Stimulated activated CD4-positive, alpha-beta T cell treated with anti-CD3 and anti-CD28 coated beads, Interleukin-12 subunit alpha, Interleukin-12 subunit beta, amount 100 ng/mL, for 48 hours (primary cell): ENCODE data around the gene SULT1C3.
"Not testable (repeated sequence)": the region's sequence is repeated elsewhere in the genome, so short reads cannot be mapped to it uniquely, and the experiment has no call there.

Experiments used
- DNase-seq, 3 donors: peaks; one replicate each; pipeline ENCODE4 v3.0.0-alpha.2; 2020; ENCODE audit warnings: low read depth in 2 of 3, low spot score in 1 of 3

The SULT1C3 gene

DNA sequence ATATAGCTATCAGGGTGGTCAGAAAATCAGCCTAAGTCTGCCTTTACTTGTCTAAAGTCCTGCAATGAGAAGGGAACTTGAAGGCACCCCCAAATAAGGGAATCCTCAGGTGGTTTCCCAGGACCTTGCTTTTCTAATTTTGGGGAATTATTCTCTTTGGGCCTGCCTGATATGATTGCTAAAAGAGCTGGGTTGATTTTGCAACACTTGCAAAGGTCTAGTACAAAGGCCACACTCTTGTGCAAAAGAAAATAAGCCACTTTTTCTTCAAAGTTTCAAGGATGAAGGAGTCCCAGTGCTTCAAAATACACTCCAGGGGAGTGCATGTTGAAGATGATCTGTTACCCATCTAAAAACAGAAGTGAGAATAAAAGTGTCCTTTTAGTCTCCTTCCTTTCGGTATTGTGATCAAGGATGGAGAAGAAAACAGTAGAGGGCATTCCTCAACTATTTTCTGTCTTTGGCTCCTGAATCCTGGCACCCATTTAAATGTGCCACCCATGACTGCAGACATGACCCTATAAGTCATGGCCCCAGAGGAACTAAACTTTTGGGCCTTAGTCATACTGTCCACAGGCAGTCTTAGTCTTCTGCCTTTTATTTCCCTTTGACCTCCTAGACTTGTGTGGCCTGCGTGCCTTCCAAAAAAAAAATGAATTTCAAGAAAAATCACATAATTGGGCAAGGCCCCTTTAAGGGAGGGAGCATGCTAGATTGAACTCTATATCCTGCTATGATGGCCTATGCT lies 5.1 kb downstream of the SULT1C3 start:
- DNase-seq = no peak

DNA sequence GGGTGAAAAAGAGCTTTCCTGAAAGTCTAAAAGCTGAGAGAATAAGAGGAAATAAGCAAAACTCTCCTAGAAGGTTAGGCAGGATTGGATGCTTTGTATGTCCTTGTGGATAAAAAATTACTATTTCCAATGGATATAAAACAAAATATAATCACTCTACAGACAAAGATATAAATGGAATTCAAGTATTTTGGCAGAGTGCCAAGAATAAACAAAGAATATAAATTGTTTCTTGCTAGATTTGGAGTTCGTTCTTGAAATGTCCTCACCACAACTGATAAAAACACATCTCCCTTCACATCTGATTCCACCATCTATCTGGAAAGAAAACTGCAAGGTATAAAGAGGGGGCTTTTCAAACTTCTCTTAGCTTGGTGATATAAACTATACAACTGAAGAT lies 13.3 kb downstream of the SULT1C3 start:
- DNase-seq = no peak

DNA sequence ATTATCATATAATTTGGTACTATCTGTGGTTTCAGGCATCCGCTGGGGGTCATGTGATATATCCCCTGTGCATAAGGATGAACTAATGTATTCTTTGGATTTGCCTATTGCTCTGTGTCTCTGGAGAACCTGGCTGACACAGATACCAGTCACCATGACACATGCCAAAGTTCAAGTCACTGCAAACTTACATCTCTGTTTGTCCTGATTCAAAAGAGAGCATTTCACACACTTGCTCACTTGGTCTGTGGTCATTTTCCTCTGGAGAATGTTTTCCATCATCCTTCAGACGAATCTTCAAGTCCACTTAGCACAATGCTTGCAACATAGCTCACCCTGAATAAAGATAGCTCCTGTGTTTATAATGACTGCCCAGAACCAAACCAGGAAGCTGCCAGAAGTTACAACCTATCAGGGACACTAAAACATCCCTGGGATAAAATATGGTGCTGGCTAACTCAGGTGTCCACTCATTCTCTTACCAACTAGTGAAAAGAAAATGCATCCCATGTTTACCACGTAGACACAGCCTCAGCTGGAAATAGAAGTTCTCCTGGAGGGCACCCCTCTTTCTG lies 18.1 kb downstream of the SULT1C3 start:
- DNase-seq = no peak

DNA sequence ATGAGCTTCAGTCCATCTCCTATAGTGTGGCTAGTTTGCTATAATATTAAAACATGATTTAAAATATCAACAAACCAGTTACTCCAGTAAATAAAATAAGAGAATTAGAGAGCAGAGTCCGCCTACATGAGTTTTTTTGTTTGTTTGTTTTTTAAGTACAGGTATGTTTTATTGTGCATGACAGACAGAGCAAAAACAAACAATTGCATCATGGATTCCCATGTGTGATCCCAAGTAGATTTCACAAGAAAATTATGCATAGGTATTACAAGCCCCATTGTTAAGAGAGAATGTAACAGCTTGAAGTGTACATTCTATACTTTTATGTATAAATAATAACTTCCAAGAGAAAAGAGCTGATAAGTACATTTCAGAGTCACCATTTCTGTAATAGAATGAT lies 21.0 kb downstream of the SULT1C3 start:
- no peak for DNase-seq

DNA sequence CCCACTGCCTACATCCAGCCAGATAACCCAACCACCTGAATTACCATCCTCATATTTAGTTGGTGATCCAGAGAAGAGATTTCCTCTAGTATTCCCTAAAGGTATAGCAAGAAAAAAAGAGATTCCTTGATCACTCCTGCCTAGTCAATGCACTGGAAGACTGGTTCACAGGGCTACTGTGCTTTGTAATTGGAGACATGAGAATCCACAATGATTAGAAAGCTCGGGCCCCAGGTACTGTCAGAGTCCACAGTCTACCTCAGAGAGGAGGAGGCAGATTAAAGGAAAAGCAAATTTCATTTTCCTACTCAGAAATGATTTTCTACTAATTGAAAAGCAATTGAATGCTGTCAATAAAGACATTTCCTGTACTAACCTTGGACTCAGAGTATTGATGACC lies 22.3 kb downstream of the SULT1C3 start:
- DNase-seq = no peak

DNA sequence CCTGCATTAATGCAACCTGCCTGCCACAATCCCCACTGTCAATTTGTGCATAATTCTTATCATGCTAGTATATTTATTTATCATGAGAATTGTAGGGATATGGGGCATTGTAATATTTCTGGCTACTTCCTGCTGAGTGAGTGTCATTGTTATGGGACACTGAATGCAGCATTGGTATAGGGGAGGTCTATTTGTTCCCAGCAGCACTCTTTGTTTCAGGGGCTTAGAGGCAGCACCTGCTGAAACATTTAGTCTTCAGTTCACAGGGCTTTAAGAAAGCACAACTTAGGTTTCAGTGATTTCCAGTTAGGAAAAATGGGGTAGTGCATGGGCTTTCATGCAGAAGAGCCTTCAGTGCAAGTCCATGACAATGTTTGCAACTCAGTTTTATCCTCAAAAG lies 23.6 kb downstream of the SULT1C3 start:
- DNase-seq = no peak

DNA sequence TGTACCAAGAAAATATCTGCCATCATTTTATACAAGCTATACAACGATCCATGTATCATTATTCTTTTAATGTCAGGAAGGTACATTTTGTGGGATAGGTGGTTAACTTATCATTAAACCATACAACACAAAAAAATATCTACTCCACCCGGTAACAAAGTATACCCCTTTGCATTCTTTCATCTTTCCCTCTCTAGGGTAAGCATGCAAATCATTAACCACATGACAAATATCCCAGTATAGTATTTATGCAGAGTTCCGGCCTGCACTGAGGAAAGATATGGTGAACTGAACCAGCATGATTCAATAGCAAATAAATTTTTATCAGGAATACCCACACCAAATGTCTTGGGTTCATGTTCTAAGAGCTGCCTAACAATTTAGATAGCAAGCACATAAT lies 26.4 kb downstream of the SULT1C3 start:
- DNase-seq = no peak

DNA sequence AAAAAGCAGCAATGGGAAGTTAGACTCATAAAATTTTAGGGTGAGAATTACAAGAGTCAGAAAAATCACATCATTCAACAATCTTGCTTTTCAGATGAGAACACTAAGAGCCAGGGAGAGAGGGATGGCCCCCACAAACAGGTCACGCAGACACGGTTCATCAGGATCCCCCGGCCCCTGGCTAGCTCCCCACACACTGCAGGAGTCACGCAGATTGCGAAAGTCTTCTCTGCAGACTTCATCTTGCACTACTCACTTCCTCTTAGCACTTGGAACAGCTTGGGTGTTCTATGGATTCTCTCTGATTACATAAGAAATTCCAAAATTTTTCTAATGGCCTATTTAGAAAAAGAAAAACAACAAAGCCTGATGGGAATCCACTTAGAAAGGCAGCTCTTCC lies 27.3 kb downstream of the SULT1C3 start:
- DNase-seq = no peak

DNA sequence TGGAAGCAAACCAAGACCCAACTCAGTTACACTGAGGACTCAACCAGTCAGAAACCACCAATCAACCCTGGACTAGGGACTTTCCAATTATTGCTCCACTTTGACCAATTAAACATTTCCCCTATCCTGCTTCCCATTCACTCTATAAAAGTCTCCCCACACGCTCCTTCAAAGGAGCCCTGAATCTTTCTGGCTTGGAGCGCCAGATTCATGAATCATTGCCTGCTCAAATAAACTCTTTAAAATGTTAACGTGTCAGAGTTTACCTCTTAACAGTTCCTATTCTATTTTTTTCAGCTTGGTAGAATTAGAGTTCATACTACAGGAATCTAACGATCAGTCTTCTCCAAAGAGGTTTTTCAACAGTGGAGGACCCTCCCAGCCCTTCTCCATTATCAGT lies 28.2 kb downstream of the SULT1C3 start:
- DNase-seq = no peak

DNA sequence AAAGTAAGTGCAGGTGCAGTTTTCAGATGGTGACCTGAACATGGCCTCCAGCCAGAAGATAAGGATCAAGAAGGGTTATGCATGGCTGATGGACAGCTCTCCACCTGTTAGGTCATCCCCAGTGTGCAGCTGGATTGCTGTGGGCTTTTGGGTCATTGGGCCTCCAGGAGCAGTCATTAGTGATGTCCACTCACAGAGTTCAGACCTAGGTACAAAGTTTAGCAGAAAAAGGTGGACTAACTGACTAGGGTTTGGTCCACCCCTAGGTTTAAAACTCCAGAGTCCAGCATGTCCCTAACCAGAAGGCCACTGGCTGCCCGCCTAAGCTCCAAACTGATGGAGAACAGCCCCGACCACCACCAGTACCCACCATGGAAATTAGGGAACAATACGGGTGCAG lies 30.6 kb downstream of the SULT1C3 start:
- no peak for DNase-seq

DNA sequence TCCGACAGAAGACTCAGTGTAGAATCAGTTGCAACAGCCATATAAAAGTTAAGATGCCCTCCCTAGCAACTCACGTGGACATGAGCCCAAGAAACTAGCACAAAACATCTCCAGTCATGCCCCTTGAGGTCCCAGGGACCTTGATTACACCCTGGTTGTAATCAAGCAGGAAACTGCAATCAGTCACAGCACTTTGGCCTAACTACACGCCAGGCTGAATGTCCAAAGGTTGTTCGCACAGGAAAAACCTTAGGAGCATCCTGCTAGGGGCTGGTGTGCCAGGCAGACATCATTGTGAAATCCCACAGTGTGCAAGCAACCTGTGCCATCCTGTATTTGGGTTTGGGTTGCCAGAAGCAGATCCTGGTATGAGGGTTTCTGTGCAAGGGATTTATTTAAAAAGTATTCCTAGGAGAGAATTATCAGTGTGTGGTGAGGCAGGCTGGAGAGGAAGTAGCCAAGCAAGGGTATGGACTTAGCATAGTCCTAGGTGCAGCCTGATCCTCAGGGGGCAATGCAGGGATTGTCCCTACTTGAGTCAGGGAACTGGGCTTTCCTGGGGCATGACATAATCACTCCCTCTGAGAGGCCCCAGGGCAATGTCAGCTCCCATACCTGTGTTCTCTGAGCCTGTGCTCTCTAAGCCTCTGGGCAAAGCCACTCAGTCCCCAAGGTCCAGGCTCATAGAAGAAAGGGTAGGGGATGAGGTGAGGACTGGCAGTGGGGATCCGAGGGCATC lies 31.2 kb downstream of the SULT1C3 start:
- DNase-seq = no peak

DNA sequence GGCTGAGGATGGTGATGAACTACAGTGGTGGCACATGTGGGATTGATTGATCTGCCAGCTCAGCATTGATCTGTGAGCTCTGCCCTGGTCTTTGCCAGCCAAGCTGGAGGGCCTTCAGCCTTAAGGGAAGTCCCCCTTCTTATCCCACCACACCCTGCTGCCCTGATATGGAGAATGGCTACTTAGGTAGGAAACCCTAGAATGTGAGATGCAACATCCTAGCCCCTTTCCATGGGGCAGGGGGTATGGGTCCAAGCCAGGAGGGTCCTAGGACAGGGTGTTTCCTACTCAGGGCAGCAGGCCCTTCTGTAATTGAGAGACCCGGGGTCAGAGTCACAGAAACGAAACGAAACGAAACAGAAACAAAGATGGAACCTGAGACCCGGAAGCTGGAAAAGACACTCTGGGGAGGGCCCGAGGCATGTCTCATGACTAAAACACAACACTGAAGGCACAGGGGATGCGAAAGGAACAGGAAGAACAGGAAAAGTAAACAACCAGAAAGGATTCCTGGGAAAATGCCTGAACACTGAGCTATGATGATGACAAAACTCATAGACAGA lies 32.0 kb downstream of the SULT1C3 start:
- DNase-seq = no peak

DNA sequence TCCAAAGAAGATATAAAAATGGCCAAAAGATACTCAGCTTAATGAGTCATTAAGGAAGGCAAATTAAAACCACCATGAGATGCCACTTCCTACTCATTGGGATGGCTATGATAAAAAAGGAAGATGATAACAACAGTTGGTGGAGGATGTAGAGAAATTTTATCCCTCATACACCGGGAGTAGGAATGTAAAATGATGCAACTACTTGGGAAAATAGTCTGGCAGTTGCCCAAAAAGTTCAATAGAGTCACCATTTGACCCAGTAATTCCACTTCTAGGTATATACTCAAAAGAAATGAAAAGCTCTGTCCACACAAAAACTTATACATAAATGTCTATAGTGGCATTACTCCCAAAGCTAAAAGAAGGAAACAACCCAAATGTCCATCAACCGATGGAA lies 38.9 kb downstream of the SULT1C3 start:
- DNase-seq = no peak

DNA sequence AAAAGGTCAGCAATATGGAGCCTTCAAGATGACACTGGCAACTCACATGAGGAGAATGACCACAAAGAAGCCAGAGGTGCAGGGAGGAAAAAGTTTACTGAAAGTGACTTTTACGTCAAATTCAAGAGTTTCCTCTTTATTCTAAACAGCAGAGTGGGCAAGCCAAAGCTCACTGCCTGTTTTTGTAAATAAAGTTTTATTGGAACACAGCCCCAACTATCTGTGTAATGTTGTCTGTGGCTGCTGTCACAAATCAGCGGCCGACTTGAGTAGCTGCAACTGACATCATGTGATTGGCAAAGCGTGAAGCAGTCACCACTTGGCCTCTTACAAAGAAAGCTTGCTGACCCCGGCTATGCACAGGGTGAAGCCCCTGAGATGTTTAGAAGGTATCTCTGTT lies 39.7 kb downstream of the SULT1C3 start:
- no peak for DNase-seq

DNA sequence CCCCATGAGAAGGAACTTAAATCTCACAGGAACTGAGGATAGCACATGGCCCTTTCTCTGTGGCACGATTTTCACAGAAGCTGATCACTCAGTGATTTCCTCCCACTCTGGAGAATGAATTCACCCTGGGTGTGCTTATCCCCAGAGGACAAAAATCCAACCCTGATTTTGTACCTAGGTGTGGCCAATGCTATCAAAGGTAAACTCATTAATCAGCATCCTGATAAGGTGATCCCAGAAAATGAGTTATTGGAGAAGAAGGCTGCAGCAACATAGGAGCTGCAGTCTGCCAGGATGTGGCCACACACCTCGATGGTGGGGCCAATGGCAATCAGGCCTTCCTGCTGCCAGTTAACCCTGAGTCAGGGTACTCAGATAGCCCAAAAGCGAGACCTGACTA lies 40.7 kb downstream of the SULT1C3 start:
- no peak for DNase-seq

DNA sequence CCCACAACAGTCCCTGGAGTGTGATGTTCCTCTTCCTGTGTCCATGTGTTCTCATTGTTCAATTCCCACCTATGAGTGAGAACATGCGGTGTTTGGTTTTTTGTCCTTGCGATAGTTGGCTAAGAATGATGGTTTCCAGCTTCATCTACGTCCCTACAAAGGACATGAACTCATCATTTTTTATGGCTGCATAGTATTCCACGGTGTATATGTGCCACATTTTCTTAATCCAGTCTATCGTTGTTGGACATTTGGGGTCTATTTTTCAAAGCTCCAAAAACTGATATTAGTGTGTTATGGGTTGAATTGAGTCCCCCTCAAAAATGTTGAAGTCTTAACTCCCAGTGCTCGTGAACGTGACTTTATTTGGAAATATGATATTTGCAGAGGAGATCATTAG lies 44.8 kb downstream of the SULT1C3 start:
- not testable (repeated sequence) for DNase-seq

DNA sequence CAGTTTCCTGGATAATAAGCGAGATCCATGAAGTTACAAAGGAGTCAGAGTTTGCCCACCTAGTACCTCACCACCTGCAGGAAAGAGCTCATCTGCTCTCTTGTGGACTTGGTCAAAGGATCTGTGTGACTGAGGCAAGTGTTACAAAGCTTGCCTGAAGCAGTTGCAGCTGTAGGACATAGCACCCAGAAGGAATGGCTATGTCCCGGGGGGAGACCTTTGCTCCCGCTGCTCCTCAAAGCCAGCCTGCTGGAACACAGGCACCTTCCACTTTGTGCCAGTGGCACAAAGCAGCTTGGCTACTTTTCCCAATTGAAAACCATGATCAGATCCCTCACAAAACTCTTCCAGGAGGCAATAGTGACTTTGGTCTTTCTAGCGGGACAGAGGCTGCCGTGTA lies 45.8 kb downstream of the SULT1C3 start:
- no peak for DNase-seq

DNA sequence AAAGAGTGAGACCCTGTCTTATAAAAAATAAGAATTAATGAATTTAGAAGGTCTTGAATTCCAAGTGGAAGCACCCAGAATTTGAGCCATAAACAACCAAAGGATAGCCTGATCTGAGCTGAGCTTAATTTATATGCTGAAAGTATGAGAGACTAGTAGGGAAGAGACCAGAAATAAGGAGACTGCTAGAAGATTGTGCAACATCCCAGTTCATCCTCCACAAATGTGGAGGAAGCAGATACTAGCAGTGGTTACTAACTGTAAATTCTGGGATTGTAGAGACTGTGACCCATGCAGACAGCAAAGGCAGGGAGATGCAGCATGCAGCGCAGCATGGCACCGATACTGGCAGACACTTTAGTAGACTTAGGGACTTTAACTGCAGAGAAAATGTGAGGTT lies 47.4 kb downstream of the SULT1C3 start:
- no peak for DNase-seq

DNA sequence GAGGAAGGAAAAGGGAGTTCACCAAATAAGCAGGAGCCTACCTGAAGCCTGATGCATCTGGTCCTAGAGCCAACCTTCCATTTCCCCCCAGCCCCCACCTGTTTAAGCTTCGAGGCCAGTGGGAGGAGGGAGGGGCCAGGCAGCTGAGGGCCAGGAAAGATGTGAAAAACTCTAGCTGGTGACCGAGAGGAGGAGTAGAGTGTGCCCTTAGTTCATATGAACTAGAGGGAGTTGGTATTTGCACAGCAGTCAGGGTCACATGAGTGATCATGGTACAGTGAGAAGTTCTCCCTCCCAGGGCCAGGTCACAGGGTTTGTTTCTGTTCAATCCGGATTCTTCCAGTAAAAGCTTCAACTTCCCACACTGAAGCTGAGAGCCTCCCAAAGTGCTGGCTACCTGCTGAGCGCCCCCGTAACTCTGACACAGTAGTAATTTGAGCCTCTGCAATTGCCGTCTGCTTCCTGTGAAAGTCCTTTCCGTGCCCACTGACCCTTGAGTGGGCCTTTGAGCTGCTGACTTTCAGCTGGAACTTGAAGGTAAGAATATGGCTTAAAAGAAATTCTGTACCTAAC lies 48.9 kb downstream of the SULT1C3 start, which contains the start of gene SULT1C2:
TSS of gene SULT1C2 (plus strand) at position 362 of the 573 bp plus-strand sequence. CDS start 4,773 bp downstream, outside the sequence.
- DNase-seq = no peak

DNA sequence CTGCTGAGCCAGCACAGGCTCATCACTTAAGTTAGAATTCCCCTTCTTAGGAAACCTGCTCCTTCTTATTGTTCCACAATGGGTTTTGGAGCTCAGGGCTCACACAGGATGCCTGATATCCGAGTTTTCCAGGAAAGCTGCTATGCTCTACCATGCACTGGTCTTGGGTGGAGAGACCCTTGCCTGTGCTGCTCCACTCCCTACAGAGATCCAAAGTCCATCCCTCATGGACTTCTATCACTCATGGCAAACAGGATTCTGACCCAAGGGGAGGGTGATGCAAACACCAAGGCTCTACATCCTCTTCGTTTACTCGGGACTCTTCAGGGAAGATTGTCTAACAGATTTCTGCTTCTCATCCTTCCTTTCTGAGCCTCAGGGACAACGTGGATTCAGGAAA lies 54.1 kb downstream of the SULT1C3 start:
- DNase-seq = no peak

DNA sequence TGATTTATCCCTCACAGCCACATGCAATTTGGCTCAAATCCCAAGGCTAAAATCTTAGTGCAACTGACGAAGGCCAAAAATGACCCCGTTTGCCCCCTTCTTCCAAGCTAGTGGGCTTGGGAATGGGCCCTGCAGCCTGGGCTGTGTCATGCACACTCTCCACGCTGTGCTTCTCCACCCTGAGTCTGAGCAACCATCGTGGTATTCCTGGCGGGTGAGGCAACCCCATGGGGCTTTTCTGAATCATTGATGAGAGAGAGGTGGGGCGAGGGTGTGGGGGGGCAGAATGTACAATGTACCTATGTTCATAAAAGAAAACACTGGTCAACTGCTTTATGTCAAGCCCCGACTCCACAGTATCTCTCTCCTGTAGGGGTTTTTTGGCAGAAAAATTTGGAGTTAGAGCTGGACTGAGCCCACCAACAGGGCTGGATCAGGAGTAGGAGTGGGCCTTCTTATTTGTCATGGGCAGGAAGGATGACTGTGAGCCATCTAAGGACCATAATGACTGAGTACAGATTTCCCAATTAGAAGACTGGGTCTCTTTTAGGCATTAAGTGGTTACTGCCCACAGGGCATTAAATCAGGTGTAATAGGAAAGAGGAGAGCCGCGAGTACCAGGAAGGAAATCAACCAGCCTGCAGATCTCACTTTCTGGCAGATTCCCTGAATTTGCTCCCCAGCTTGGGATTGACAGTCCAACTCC lies 57.8 kb downstream of the SULT1C3 start:
- no peak for DNase-seq
